Liver (tissue), 9 donors: ENCODE results near the gene TCEA3. TPM values are rescaled to one million over a fixed set of nuclear protein-coding genes. Genes with fewer than 3 reads are reported as not detected.

ENCODE experiments used
- DNase-seq: peaks from one replicate; pipeline ENCODE4 v3.0.0-alpha.2; 2017; ENCODE audit warnings: low spot score
- H3K27ac ChIP-seq, 2 donors: one replicate each; pipeline ENCODE4 v1.7.0; 2013; ENCODE audit warnings: inconsistent platforms in 2 of 2, low read length in 2 of 2, control low read depth in 1 of 2, low read depth in 1 of 2, mild to moderate bottlenecking in 1 of 2
- H3K27me3 ChIP-seq, 4 donors: one replicate each; pipeline versions ENCODE4 v1.6.1 to v1.7.0; 2013; ENCODE audit warnings: low read length in 3 of 4, inconsistent platforms in 1 of 4, mild to moderate bottlenecking in 1 of 4, moderate library complexity in 1 of 4; ENCODE audit not compliant: control insufficient read depth in 4 of 4, insufficient read depth in 4 of 4
- H3K36me3 ChIP-seq, 4 donors: one replicate each; pipeline versions ENCODE4 v1.6.1 to v1.7.0; 2013; ENCODE audit warnings: low read length in 3 of 4, mild to moderate bottlenecking in 3 of 4, low read depth in 1 of 4, moderate library complexity in 1 of 4; ENCODE audit not compliant: control insufficient read depth in 4 of 4, insufficient read depth in 3 of 4
- H3K4me1 ChIP-seq, 4 donors: one replicate each; pipeline versions ENCODE4 v1.6.1 to v1.7.0; 2013; ENCODE audit warnings: low read length in 3 of 4, mild to moderate bottlenecking in 3 of 4, moderate library complexity in 1 of 4; ENCODE audit not compliant: control insufficient read depth in 4 of 4, insufficient read depth in 4 of 4
- H3K4me3 ChIP-seq, 3 donors: one replicate each; pipeline versions ENCODE4 v1.6.1 to v1.7.0; 2013; ENCODE audit warnings: low read length in 3 of 3, control low read depth in 1 of 3, low read depth in 1 of 3, mild to moderate bottlenecking in 1 of 3
- H3K9ac ChIP-seq, 2 donors: one replicate each; pipeline ENCODE4 v1.7.0; 2013; ENCODE audit warnings: low read length in 2 of 2, mild to moderate bottlenecking in 2 of 2, moderate library complexity in 2 of 2, control low read depth in 1 of 2, low read depth in 1 of 2
- H3K9me3 ChIP-seq, 4 donors: one replicate each; pipeline versions ENCODE4 v1.6.1 to v1.7.0; 2013; ENCODE audit warnings: low read length in 3 of 4; ENCODE audit not compliant: control insufficient read depth in 4 of 4
- FOXA1 ChIP-seq: IDR thresholded peaks from 2 replicates; pipeline ENCODE4 v1.6.1; 2016; ENCODE audit warnings: antibody characterized with exemption
- GABPA ChIP-seq, 2 donors: IDR thresholded peaks in 1 of 2; conservative IDR thresholded peaks in 1 of 2; 2 replicates each; pipeline ENCODE4 v1.6.1; 2016; ENCODE audit warnings: antibody characterized with exemption in 2 of 2, mild to moderate bottlenecking in 1 of 2, moderate library complexity in 1 of 2
- HNF4G ChIP-seq: IDR thresholded peaks from 2 replicates; pipeline ENCODE4 v1.6.1; 2016; ENCODE audit warnings: antibody characterized with exemption
- MAX ChIP-seq: IDR thresholded peaks from 2 replicates; pipeline ENCODE4 v1.6.1; 2016; ENCODE audit warnings: antibody characterized with exemption
- NR2F2 ChIP-seq: IDR thresholded peaks from 2 replicates; pipeline ENCODE4 v1.6.1; 2016; ENCODE audit warnings: antibody characterized with exemption
- REST ChIP-seq: IDR thresholded peaks from 2 replicates; pipeline ENCODE4 v1.6.1; 2016; ENCODE audit warnings: antibody characterized with exemption, mild to moderate bottlenecking
- SP1 ChIP-seq: IDR thresholded peaks from 2 replicates; pipeline ENCODE4 v1.6.1; 2018; ENCODE audit warnings: antibody characterized with exemption, mild to moderate bottlenecking
- TAF1 ChIP-seq: conservative IDR thresholded peaks from 2 replicates; pipeline ENCODE4 v1.6.1; 2016; ENCODE audit warnings: antibody characterized with exemption, mild to moderate bottlenecking
- YY1 ChIP-seq: IDR thresholded peaks from 2 replicates; pipeline ENCODE4 v1.6.1; 2016; ENCODE audit warnings: antibody characterized with exemption, mild to moderate bottlenecking
- ZBTB33 ChIP-seq: IDR thresholded peaks from 2 replicates; pipeline ENCODE4 v1.6.1; 2016; ENCODE audit warnings: antibody characterized with exemption
- WGBS: extraction: QIAGEN DNeasy Blood & Tissue Kit; methylation state at CpG from one replicate; pipeline ENCODE4 v1.1.7; 2013; 5-methylcytosine and 5-hydroxymethylcytosine counted together
- polyA plus RNA-seq, 2 donors: library from polyadenylated mRNA; stranded (reverse) in 1 of 2; unstranded in 1 of 2; fragments of 200-250 nt in 1 of 2; fragments of >200 nt in 1 of 2; fragmentation: Nextera tagmentation in 1 of 2; extraction: Ambion mirVana in 1 of 2; gene quantifications; one replicate each; pipeline versions ENCODE4 v1.2.1 to v1.2.3, GENCODE V29; 2013 to 2015
- total RNA-seq, 2 donors: library from RNA; depleted of rRNA; stranded (reverse); fragments of >200 nt; gene quantifications; one replicate each; pipeline ENCODE4 v1.2.3, GENCODE V29; 2014
- donor health status: healthy.
- donor health status: healthy.
- donor health status: healthy.
- donor health status: healthy.
- donor health status: healthy.

The TCEA3 gene
- total and polyA plus RNA-seq, 4 donors, result 29.6 to 142 (median 47.6) TPM

- TF ChIP-seq TAF1 (no peak), HNF4G (no peak), NR2F2 (no peak), SP1 (no peak), YY1 (no peak), FOXA1 (no peak)
Observed at GRCh38 chr1:23362218-23362713, 62.3 kb downstream of the TCEA3 start (continued).

GRCh38 chr1:23358310-23358875 is 66.2 kb downstream of the TCEA3 start:
- Histone ChIP-seq H3K9ac (no peak overlapping the region), H3K9me3 (peaks cover 29 to 48% (median 36%) of the 10 kb centered on the region in 4 donors), H3K27ac (no peak overlapping the region), H3K27me3 (no peaks in the 10 kb centered on the region), H3K4me3 (no peak overlapping the region), H3K4me1 (no peaks in the 10 kb centered on the region), H3K36me3 (peaks cover 8 to 37% (median 30%) of the 10 kb centered on the region in 4 donors)
- 97% methylated on average over 3 of the region's 3 CpGs for WGBS
- TF ChIP-seq ZBTB33 (no peak), NR2F2 (no peak), MAX (no peak), YY1 (no peak), GABPA (IDR thresholded peaks at IDR 0.05 in 1 of 2, conservative IDR thresholded peaks at IDR 0.05 in 1 of 2) (no peak), TAF1 (no peak), REST (no peak), SP1 (no peak), FOXA1 (no peak)
- no peak for DNase-seq

- Histone ChIP-seq H3K4me1 (no peaks in the 10 kb centered on the region), H3K9ac (no peak overlapping the region), H3K27me3 (no peaks in the 10 kb centered on the region), H3K9me3 (peaks cover 22 to 37% (median 29%) of the 10 kb centered on the region in 4 donors), H3K36me3 (peaks cover 4 to 28% (median 22%) of the 10 kb centered on the region in 4 donors), H3K27ac (no peak overlapping the region), H3K4me3 (no peak overlapping the region)
- no peak for TF ChIP-seq ZBTB33
- TF ChIP-seq SP1, result no peak
- no peak for DNase-seq
- WGBS, result 53% methylated on average over 3 of the region's 3 CpGs
Observed at GRCh38 chr1:23357138-23357908, 67.2 kb downstream of the TCEA3 start.
